ENCODE results near the gene ATPAF1. TPM values are rescaled to one million over a fixed set of nuclear protein-coding genes. Genes with fewer than 3 reads are reported as not detected.

ATPAF1 gene
- total and polyA plus RNA-seq, 9 of the 15 experiments (the other 6 are each of a cell fraction or from before 2014, with no cell fraction given) = 6.3 to 56.2 (median 27.4) TPM

DNA sequence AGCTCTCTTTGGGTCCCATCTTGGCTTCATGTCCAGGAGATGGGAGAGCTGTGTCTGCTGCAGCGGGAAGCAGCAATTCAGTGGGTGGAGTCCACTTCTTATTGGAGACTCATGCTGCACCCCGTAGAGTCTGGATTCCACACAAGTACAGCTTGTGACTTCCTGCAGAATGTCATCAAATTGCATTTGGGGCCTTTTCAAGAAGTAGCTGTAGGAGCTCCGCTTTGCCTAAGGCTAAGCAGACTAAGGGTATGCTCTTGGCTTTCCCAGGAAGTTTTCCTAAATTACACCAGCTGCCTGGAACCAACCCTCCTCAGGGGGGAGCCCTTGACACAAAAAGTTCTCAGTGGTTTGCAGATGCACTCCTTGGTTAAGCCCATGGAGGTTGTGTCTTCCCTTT lies 45.8 kb downstream of the ATPAF1 start (continued):
- TF ChIP-seq, protein P1, sequence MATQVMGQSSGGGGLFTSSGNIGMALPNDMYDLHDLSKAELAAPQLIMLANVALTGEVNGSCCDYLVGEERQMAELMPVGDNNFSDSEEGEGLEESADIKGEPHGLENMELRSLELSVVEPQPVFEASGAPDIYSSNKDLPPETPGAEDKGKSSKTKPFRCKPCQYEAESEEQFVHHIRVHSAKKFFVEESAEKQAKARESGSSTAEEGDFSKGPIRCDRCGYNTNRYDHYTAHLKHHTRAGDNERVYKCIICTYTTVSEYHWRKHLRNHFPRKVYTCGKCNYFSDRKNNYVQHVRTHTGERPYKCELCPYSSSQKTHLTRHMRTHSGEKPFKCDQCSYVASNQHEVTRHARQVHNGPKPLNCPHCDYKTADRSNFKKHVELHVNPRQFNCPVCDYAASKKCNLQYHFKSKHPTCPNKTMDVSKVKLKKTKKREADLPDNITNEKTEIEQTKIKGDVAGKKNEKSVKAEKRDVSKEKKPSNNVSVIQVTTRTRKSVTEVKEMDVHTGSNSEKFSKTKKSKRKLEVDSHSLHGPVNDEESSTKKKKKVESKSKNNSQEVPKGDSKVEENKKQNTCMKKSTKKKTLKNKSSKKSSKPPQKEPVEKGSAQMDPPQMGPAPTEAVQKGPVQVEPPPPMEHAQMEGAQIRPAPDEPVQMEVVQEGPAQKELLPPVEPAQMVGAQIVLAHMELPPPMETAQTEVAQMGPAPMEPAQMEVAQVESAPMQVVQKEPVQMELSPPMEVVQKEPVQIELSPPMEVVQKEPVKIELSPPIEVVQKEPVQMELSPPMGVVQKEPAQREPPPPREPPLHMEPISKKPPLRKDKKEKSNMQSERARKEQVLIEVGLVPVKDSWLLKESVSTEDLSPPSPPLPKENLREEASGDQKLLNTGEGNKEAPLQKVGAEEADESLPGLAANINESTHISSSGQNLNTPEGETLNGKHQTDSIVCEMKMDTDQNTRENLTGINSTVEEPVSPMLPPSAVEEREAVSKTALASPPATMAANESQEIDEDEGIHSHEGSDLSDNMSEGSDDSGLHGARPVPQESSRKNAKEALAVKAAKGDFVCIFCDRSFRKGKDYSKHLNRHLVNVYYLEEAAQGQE (IDR thresholded peaks at IDR 0.05; ENCODE audit: borderline replicate concordance) = peak; percentile 71; the same call in 1 of the 2 replicates
- TF ChIP-seq, protein P1 (CRISPR knock-in tag; IDR thresholded peaks at IDR 0.05; ENCODE audit: low read depth) = no peak

All from K562 (cell line).